Stimulated activated CD4-positive, alpha-beta T cell treated with anti-CD3 and anti-CD28 coated beads, Interleukin-2, amount 100 ng/mL, for 24 hours (primary cell): Measurements from ENCODE around the gene PAM.

Source experiments
- DNase-seq, 2 donors: peaks; one replicate each; pipeline ENCODE4 v3.0.0-alpha.2; 2020

Gene PAM

DNA sequence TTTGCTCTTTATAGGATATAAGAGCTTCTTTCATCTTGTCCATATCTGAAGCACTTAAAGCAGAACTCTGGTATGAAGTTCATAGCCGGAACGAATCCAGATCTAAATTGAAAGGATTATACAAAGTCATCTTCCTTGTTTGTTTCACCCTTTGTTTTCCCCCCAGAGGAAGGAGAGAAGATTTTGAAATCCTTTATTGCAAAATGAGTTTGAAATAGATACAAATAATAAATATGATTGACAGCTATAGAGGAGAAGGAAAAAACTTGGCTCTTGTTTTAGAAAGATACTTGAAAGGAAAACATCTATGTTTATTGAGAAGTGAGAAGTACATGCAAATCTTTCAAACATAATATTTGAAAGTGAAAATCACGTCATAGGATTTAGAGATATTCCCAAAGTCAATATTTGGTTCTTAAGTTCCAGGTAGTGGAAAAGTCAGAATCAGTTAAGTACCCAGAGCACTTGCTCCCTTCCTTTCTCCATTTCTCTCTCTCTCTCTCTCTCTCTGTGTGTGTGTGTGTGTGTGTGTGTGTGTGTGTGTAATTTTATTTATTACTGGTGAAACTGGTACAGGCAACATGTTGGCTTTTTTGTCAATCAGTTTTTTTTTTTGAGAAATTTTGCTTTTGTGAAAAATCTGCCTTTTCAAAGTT, 27.2 kb downstream of the PAM start:
- no peak for DNase-seq

GRCh38 chr5:102787134-102787533, 32.0 kb downstream of the PAM start:
- no peak for DNase-seq

- DNase-seq, result no peak
Measured at GRCh38 chr5:102788788-102789187, 33.7 kb downstream of the PAM start.

GRCh38 chr5:102789469-102789868, 34.4 kb downstream of the PAM start:
- no peak for DNase-seq

DNA sequence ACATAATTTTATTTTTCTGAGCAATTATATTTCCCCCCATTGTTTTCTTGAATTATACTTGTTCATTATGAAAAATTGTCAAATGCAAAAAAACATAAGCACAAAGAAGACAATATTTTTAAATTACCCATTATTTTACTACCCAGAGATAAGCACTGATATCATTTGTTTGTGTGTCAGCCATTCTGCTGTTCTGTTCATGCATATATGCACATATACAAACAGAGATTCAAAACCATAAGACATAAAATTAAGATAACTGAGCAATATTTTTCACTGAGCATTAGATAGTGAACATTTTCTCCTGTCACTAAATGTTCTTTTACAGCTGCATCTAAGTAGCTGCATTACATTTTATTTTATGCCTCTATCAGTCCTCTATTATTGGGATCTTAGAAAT, 35.6 kb downstream of the PAM start:
- DNase-seq, result no peak

DNA sequence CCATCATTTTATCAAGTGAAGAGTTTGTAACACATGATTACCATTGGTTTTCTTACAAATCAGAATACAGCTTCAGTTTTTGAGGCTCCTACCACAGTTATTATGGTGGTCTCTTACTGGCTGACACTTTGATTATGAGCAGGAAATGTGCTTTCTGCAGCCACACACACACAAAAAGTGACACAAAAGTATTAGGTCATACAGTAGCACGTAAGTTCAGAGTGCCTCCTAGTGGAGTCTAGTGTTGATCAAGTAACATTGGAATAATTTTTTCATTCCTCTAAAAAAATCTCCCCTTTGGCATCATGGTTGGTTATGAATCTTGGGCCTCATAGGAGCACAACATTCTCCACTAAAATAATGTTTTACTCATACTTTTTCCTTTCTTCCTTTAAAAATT, 37.6 kb downstream of the PAM start:
- no peak for DNase-seq

DNA sequence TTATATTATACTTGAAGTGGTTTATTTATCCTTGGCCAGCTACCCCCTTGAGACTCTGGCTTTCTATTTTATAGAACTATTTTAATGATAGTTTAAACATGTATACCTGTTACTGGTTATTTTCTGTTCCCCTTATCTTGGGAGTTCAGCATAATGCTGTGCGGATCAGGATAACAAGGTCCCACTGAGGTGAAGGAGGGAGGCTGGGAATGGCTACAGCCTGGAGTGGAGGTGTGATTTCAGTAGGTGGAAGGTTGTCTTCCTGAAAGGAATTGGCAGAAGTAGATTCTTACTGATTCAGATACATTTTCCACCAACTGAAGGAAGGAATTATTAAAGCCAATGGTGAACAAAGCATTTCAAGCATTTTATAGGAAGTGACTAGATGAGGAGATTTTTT, 38.9 kb downstream of the PAM start:
- no peak for DNase-seq

DNA sequence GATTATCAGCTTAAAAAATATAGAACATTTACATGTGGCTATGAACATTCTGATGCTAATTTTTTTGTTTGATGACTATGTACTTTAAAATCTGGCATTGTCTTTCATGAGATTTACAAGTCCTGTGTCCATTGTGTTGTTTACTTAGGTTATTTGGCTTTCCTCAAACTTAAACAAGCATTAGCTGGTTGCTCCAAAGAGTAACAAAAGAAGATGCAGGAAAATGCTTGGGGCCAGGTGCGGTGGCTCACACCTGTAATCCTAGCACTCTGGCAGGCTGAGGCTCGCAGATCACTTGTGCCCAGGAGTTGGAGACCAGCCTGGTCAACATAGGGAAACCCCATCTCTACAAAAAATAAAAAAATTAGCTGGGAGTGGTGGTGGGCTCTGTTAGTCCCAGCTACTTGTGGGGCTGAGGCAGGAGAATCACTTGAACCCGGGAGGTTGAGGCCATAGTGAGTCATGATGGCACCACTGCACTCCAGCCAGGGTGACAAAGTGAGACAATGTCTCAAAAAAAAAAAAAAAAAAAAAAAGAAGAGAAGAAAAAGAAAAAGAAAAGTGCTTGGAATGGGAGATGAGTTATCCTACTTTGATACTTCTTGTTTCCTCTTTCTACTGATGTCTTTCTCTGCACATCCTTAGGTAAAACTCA, 39.7 kb downstream of the PAM start:
- no peak for DNase-seq

DNA sequence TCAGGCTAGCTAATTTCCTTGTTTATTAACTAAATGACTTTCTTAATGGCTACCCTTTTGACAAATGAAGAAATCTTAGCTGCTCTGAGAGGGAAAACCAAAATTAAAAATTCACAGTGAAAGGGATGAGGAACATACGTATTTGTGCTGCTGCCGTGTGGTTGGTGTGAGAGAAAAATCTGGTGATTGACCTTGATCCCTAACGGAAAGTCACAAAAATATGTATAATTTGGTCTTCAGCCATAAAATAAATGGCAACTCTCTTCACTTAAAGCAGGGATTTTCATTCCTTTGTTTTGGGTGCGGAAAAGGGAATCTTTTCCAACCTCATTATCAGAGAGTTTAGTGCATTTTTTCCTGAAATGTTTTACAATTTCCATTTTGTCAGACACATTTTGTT, 40.4 kb downstream of the PAM start:
- no peak for DNase-seq

DNA sequence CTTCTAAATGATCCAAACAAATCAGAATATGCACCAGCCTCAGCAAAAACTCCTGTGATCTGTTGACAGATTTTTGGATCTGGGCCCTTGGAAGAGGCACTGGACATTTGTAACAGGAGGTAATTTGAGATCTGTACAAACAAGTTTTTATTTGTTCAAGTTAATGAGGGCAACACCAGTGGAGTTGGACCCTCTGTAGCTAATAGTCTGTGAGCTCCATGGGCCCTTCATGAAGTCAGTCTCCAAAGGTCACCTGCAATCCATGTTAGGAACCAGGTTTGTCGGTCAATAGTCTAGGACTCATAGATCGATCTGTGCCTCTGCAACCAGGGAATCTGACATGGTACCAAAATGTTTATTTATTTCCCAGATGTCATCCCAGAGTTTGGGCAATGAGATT, 40.9 kb downstream of the PAM start:
- no peak for DNase-seq

- DNase-seq, result no peak
Measured at GRCh38 chr5:102796498-102796897, 41.4 kb downstream of the PAM start.

GRCh38 chr5:102797322-102797884, 42.3 kb downstream of the PAM start:
- DNase-seq, result no peak

DNA sequence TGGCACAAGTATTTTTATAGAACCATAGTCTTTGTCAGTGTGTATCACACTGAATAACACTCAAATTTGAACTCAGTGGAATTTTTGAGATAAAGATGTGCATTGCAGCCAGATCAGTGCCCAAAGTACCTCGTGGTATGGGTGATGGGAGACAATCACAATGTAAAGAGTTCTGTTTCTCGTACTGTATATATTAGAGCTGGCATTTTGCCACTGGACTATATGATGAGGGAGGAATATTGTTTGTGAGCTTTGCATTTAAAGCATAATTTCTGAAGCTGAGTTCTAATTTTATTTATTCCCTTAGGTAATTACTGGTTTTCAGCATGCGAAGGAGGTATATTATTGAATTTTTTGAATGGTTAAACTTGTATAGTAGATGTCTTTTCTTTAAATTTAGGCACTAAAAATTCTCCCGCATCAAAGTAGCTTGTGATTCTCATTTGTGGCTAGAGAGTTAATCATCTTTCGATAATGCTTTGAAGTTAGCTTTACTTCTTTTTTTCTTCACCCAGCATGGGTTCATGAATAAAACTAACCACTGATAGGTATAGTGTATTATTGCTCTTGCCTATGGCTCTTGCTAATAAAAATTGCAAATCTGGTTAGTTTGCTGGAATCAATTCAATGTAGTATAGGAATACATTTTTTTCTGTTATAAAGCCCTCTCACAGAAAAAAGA, 43.1 kb downstream of the PAM start:
- no peak for DNase-seq

- no peak for DNase-seq
Measured at GRCh38 chr5:102799017-102799416, 43.9 kb downstream of the PAM start.

- no peak for DNase-seq
Measured at GRCh38 chr5:102800427-102800826, 45.3 kb downstream of the PAM start.

- no peak for DNase-seq
Measured at GRCh38 chr5:102801371-102801770, 46.3 kb downstream of the PAM start.

- no peak for DNase-seq
Measured at GRCh38 chr5:102802708-102803458, 47.8 kb downstream of the PAM start.

DNA sequence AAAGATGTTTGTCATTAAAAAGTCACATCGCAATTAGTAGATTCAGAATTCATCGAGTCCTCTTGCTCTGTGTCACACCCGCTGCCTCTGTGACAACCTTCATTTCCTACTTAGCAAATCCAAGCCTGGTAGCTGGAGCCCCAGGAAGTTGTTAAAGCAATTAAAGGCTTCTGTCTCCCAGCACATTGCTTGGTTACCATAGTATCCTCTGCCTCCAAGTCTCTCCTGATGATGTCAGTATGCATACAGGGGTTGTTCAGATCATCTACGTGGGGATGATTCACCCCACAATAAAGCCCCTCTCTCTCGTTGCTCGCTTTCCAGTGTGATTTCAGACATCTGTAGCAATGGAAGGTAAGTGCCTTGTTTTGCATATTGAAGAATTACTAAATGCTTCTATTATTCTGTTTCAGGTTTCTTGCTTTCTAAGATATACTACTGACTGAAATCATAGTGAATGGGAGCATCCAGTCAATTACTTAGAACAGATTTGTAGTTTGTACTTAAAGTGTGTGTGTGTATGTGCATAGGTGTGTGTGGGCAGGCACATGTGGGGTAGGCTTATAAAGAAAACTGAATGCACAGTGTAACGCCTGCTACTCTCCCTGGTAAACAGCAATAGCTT, 52.9 kb downstream of the PAM start:
- no peak for DNase-seq

DNA sequence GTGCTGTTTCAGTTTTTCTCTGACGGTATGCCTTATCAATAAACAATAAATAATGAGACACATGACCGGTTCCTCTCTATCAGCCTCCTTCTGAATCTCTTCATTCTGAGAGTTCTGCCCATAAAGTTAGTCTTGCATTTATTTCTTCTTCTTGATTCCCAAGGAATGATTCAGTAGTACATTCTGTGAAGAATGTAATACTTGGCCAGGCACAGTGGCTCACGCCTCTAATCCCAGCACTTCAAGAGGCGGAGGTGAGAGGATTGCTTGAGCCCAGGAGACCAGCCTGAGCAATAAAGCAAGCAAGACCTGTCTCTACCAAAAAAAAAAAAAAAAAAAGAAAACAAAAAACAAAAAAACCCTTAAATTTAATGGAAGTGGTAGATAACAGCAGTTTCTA, 53.9 kb downstream of the PAM start:
- no peak for DNase-seq

DNA sequence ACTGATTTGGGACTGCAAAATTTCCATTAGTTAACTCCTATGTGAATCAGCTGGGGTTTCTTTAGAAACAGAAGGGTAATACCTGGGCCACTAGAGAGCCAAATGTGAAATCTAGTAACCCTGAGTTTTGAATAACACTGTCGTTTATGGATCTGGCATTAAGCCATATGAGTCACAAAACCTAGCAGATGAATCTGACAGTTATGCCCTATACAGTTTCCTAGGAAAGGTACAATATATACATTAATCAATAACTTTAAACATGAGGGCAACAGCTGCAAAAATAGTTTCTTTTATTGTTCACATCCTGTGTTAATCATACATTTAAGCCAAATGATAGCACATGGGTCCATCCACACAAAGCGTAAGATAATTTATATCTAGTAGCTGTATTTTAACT, 56.9 kb downstream of the PAM start:
- no peak for DNase-seq

DNA sequence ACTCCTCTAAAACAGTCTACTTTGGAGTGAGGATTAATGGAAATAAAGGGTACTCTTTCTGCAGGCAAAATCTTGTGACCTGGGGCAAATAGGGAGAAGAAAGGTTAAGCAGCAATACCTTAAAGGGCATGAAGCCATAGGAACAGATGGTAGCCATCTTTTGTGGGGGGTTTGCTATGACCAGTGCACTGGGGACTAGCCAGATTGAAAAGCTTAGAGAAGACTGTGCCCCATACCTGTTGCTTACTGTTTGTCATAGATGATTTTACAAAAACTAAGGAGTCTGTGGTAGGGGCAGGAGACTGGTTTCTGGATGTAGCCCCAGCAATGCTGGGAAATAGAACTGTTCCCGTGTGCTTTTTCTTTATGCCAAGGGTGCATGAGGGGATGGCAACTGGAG, 58.6 kb downstream of the PAM start:
- no peak for DNase-seq

GRCh38 chr5:102815084-102815483, 60.0 kb downstream of the PAM start:
- no peak for DNase-seq
